Heart left ventricle (tissue), 16 donors: ENCODE measurements around the gene HSD3B2. TPM values are rescaled to one million over a fixed set of nuclear protein-coding genes. Genes with fewer than 3 reads are reported as not detected.

Source experiments
- ATAC-seq, 4 donors: fragments of 200-7000 bp; cut with Tn5 transposase; one replicate each; pipeline ENCODE4 v1.9.1; 2020 to 2022; ENCODE audit warnings: moderate library complexity in 4 of 4, mild to moderate bottlenecking in 3 of 4, moderate number of reproducible peaks in 1 of 4
- DNase-seq, 5 donors: peaks; one replicate each; pipeline ENCODE4 v3.0.0-alpha.2; 2020
- H3K27ac ChIP-seq, 12 donors: fragments of 200-600 bp; sonication (generic) in 4 of 12; one replicate each; pipeline versions ENCODE4 v1.5.0 to v1.8.0; 2016 to 2022; ENCODE audit warnings: mild to moderate bottlenecking in 2 of 12
- H3K27me3 ChIP-seq, 9 donors: fragments of 200-600 bp; sonication (generic) in 2 of 9; one replicate each; pipeline versions ENCODE4 v1.5.1 to v1.8.0; 2016 to 2022; ENCODE audit warnings: mild to moderate bottlenecking in 3 of 9
- H3K36me3 ChIP-seq, 9 donors: fragments of 200-600 bp; sonication (generic) in 2 of 9; one replicate each; pipeline versions ENCODE4 v1.5.0 to v1.8.0; 2018 to 2022; ENCODE audit warnings: mild to moderate bottlenecking in 2 of 9
- H3K4me1 ChIP-seq, 12 donors: fragments of 200-600 bp; sonication (generic) in 4 of 12; one replicate each; pipeline versions ENCODE4 v1.5.0 to v1.8.0; 2016 to 2022; ENCODE audit warnings: mild to moderate bottlenecking in 3 of 12
- H3K4me3 ChIP-seq, 12 donors: fragments of 200-600 bp; sonication (generic) in 4 of 12; one replicate each; pipeline versions ENCODE4 v1.5.0 to v1.8.0; 2017 to 2022; ENCODE audit warnings: mild to moderate bottlenecking in 9 of 12, moderate library complexity in 4 of 12
- H3K9me3 ChIP-seq, 12 donors: fragments of 200-600 bp; sonication (generic) in 4 of 12; one replicate each; pipeline versions ENCODE4 v1.5.0 to v1.8.0; 2016 to 2022; ENCODE audit warnings: mild to moderate bottlenecking in 1 of 12
- POLR2A ChIP-seq, 2 donors: fragments of 450-650 bp; IDR thresholded peaks; one replicate each; pipeline ENCODE4 v1.6.1; 2017; ENCODE audit warnings: antibody characterized with exemption in 2 of 2, mild to moderate bottlenecking in 2 of 2, moderate library complexity in 2 of 2
- WGBS, 4 donors: extraction: QIAGEN DNeasy Blood & Tissue Kit in 2 of 4; methylation state at CpG; one replicate each; pipeline versions ENCODE4 v1.1.5 to v1.1.7; 2013 to 2018; 5-methylcytosine and 5-hydroxymethylcytosine counted together
- intact Hi-C, 10 donors: fragments of 100-400 bp; cut with DNase I; formaldehyde crosslinking; loops; one replicate each; pipeline versions ENCODE4 v1.11.1 to v1.14.2; 2022
- polyA plus RNA-seq, 2 donors: library from polyadenylated mRNA; stranded (reverse); fragments of 200-250 nt; gene quantifications; one replicate each; pipeline ENCODE4 v1.2.3, GENCODE V29; 2013
- total RNA-seq, 9 donors: library from RNA; depleted of rRNA in 2 of 9; stranded (reverse); fragments of >200 nt in 2 of 9; fragmentation: NEBNext Ultra II Directional in 3 of 9; extraction: Animal tissue kit (Norgen Biotek cat#: 25700) in 3 of 9; gene quantifications; one replicate each; pipeline versions ENCODE4 v1.1.0 to v1.2.4, GENCODE V29; 2016 to 2023
- TF ChIP-seq, protein P1 (sequence below), 12 donors: fragments of 200-600 bp; sonication (generic) in 4 of 12; IDR thresholded peaks; one replicate each; pipeline versions ENCODE4 v1.5.0 to v1.8.0; 2018 to 2022; ENCODE audit warnings: antibody characterized with exemption in 12 of 12, mild to moderate bottlenecking in 5 of 12
- donor health status: ischemic (EF 13 %, LVEDD 7.1; RV severe dilation, severe dysfunction).
- donor health status: healthy with polysubstance abuse.
- donor health status: DM: no; HTN: yes; CAD: no.
- donor health status: DM: no; HTN: no; CAD: no.
- donor health status: ischemic (EF 25% LVEDD 6.9; RV normal size, moderate dysfunction).
- donor health status: ischemic (EF 25% LVEDD 5.7; RV mildly dilated, moderate dysfunction).
- donor health status: healthy.
- donor health status: DM: yes; HTN: yes; CAD: no.
- donor health status: ischemic (EF 35%, LVEDD 5.7; RV mildly dilated, moderate dysfunction).
- donor health status: nonischemic (EF 11% LVEDD 7.7; RV severe dilation, severe dysfunction).
- donor health status: DM: yes; HTN: yes; CAD: no.
- donor health status: PGD.
- donor health status: ischemic (EF 29% LVEDD 5.4; RV normal size, mild dysfunction).
- donor health status: nonischemic (EF 23%, LVEDD 6.1; RV moderate dilation, normal function).

The HSD3B2 gene
- total and polyA plus RNA-seq, 11 donors: not detected

DNA sequence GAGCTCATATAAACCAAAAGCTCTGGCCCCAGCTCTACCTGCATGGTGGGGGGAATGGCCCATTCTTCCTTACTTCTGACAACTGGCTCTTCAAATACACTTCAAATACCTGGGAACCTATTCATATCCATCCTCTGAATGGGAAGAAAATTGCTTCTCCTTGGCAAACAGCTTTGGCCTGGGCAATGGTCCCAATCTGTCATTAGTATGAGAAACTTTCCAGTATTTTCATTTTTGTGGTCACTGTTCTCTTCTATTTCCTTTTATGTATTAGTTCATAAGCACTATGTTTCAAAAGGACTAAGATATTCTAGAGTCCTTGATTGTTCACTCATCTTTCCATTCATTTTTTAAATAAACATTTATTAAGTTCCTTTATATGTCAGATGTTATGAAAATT, 5.2 kb upstream of the HSD3B2 start:
- TF ChIP-seq, protein P1, sequence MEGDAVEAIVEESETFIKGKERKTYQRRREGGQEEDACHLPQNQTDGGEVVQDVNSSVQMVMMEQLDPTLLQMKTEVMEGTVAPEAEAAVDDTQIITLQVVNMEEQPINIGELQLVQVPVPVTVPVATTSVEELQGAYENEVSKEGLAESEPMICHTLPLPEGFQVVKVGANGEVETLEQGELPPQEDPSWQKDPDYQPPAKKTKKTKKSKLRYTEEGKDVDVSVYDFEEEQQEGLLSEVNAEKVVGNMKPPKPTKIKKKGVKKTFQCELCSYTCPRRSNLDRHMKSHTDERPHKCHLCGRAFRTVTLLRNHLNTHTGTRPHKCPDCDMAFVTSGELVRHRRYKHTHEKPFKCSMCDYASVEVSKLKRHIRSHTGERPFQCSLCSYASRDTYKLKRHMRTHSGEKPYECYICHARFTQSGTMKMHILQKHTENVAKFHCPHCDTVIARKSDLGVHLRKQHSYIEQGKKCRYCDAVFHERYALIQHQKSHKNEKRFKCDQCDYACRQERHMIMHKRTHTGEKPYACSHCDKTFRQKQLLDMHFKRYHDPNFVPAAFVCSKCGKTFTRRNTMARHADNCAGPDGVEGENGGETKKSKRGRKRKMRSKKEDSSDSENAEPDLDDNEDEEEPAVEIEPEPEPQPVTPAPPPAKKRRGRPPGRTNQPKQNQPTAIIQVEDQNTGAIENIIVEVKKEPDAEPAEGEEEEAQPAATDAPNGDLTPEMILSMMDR (IDR thresholded peaks at IDR 0.05): no peak
- no peak for TF ChIP-seq POLR2A (IDR thresholded peaks at IDR 0.05)
- H3K4me1 ChIP-seq: no peaks in the 10 kb centered on the region
- DNase-seq (no peak), ATAC-seq (no peak)
- H3K36me3 ChIP-seq: no peaks in the 10 kb centered on the region
- H3K4me3 ChIP-seq: no peak overlapping the region
- intact Hi-C loops: no loop called here
- H3K27me3 ChIP-seq: no peaks in the 10 kb centered on the region
- no peak overlapping the region for H3K27ac ChIP-seq
- peaks cover 0 to 16% (median 0%) of the 10 kb centered on the region in 12 donors for H3K9me3 ChIP-seq

DNA sequence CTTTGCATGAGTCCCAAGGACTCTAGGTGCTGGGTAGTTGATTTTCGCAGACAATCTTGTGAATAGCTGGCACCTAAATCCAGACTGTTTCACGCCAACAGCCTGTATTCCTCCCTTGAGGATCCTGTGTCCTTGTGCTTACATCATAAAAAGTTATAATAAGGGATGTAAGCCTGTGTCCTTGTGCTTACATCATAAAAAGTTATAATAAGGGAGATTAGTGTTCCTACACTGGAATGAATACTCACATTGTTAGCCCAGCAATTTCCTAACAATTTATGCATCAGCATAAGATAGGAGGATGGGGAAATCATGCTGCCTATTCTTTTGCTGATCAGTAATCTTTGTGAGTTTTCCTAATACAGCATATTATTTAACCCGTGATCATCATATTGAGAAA, 4.0 kb upstream of the HSD3B2 start:
- ATAC-seq (no peak), DNase-seq (no peak)
- H3K27me3 ChIP-seq: no peaks in the 10 kb centered on the region
- H3K36me3 ChIP-seq: no peaks in the 10 kb centered on the region
- intact Hi-C loops: no loop called here
- TF ChIP-seq POLR2A (IDR thresholded peaks at IDR 0.05): no peak
- TF ChIP-seq, protein P1 (IDR thresholded peaks at IDR 0.05): no peak
- no peak overlapping the region for H3K4me3 ChIP-seq
- peaks cover 0 to 12% (median 0%) of the 10 kb centered on the region in 12 donors for H3K9me3 ChIP-seq
- no peak overlapping the region for H3K27ac ChIP-seq
- WGBS, 4 donors: 74 to 88% (median 83%) methylated on average over 3 of the region's 3 CpGs
- H3K4me1 ChIP-seq: no peaks in the 10 kb centered on the region

GRCh38 chr1:119416006-119416640, 1.2 kb downstream of the HSD3B2 start:
- Histone ChIP-seq H3K9me3 (no peaks in the 10 kb centered on the region), H3K4me3 (no peak overlapping the region), H3K27ac (no peak overlapping the region), H3K27me3 (no peaks in the 10 kb centered on the region), H3K36me3 (no peaks in the 10 kb centered on the region), H3K4me1 (no peaks in the 10 kb centered on the region)
- WGBS, 4 donors: 65 to 81% (median 73%) methylated on average over 3 of the region's 3 CpGs
- no peak for DNase-seq
- TF ChIP-seq, protein P1 (IDR thresholded peaks at IDR 0.05): no peak
- no peak for TF ChIP-seq POLR2A (IDR thresholded peaks at IDR 0.05)
- no peak for ATAC-seq
- intact Hi-C loops: no loop called here

- intact Hi-C loops: no loop called here
- Histone ChIP-seq H3K4me1 (no peaks in the 10 kb centered on the region), H3K36me3 (no peaks in the 10 kb centered on the region), H3K27ac (no peak overlapping the region), H3K4me3 (no peak overlapping the region), H3K27me3 (no peaks in the 10 kb centered on the region), H3K9me3 (no peaks in the 10 kb centered on the region)
- WGBS, 4 donors: 83 to 89% (median 86%) methylated on average over 5 of the region's 5 CpGs
- no peak for DNase-seq
- TF ChIP-seq, protein P1 (IDR thresholded peaks at IDR 0.05): no peak
- no peak for TF ChIP-seq POLR2A (IDR thresholded peaks at IDR 0.05)
- no peak for ATAC-seq
Measured at GRCh38 chr1:119419109-119419508, 4.2 kb downstream of the HSD3B2 start.
